BLaER1 (cell line): ENCODE measurements around the gene MUC3A.
"Not testable (repeated sequence)": the region's sequence is repeated elsewhere in the genome, so short reads cannot be mapped to it uniquely, and the experiment has no call there.

ENCODE experiments used
- H3K27ac ChIP-seq: shearing (Covaris generic); formaldehyde crosslinking; 2 replicates; pipeline ENCODE4 v1.8.1; 2022
- H3K27me3 ChIP-seq: shearing (Covaris generic); formaldehyde crosslinking; 2 replicates; pipeline ENCODE4 v1.8.1; 2022
- H3K36me3 ChIP-seq: shearing (Covaris generic); formaldehyde crosslinking; 2 replicates; pipeline ENCODE4 v1.8.1; 2022
- H3K4me1 ChIP-seq: shearing (Covaris generic); formaldehyde crosslinking; 2 replicates; pipeline ENCODE4 v1.8.1; 2022
- H3K4me2 ChIP-seq: shearing (Covaris generic); formaldehyde crosslinking; 2 replicates; pipeline ENCODE4 v1.8.1; 2022
- H3K4me3 ChIP-seq: shearing (Covaris generic); formaldehyde crosslinking; 2 replicates; pipeline ENCODE4 v1.8.1; 2022
- H3K9ac ChIP-seq: shearing (Covaris generic); formaldehyde crosslinking; 2 replicates; pipeline ENCODE4 v1.8.1; 2022
- H3K9me3 ChIP-seq: shearing (Covaris generic); formaldehyde crosslinking; 2 replicates; pipeline ENCODE4 v1.8.1; 2022
- H4K20me1 ChIP-seq: shearing (Covaris generic); formaldehyde crosslinking; 2 replicates; pipeline ENCODE4 v1.8.1; 2022
- Cebpa-rat ChIP-seq: shearing (Covaris generic); IDR thresholded peaks from 2 replicates; pipeline ENCODE4 v1.8.1; 2022

The MUC3A gene

GRCh38 chr7:100914879-100915447 is 34.4 kb upstream of the MUC3A start:
- no peak for TF ChIP-seq Cebpa-rat
- Histone ChIP-seq H3K9ac (no peak overlapping the region), H3K36me3 (no peaks in the 10 kb centered on the region), H3K27ac (no peak overlapping the region), H3K4me2 (no peak overlapping the region), H3K4me1 (no peaks in the 10 kb centered on the region), H3K27me3 (no peaks in the 10 kb centered on the region), H3K9me3 (no peaks in the 10 kb centered on the region), H4K20me1 (no peaks in the 10 kb centered on the region), H3K4me3 (no peak overlapping the region)

- not testable (repeated sequence) for H3K4me3 ChIP-seq, H3K9me3 ChIP-seq, H3K36me3 ChIP-seq, H3K9ac ChIP-seq, H3K27me3 ChIP-seq, H4K20me1 ChIP-seq, H3K27ac ChIP-seq, H3K4me2 ChIP-seq, H3K4me1 ChIP-seq
Observed at GRCh38 chr7:100919335-100919734, 30.0 kb upstream of the MUC3A start.

- H3K9ac ChIP-seq, H3K4me1 ChIP-seq, H3K4me3 ChIP-seq, H3K27ac ChIP-seq, H3K36me3 ChIP-seq, H3K4me2 ChIP-seq, H3K27me3 ChIP-seq, H4K20me1 ChIP-seq, H3K9me3 ChIP-seq: not testable (repeated sequence)
Observed at GRCh38 chr7:100919779-100920437, 29.4 kb upstream of the MUC3A start.

- no peaks in the 10 kb centered on the region for H3K9me3 ChIP-seq
- no peaks in the 10 kb centered on the region; the same call in 1 of the 2 replicates for H3K27me3 ChIP-seq
- no peak for TF ChIP-seq Cebpa-rat
- no peaks in the 10 kb centered on the region for H3K4me1 ChIP-seq
- no peaks in the 10 kb centered on the region for H3K36me3 ChIP-seq
- H3K27ac ChIP-seq: no peak overlapping the region
- no peak overlapping the region for H3K4me3 ChIP-seq
- no peaks in the 10 kb centered on the region for H4K20me1 ChIP-seq
- H3K9ac ChIP-seq: no peak overlapping the region
- no peak overlapping the region for H3K4me2 ChIP-seq
Observed at GRCh38 chr7:100921039-100921438, 28.3 kb upstream of the MUC3A start.

GRCh38 chr7:100923616-100924015 is 25.7 kb upstream of the MUC3A start:
- not testable (repeated sequence) for H3K4me1 ChIP-seq, H4K20me1 ChIP-seq, H3K4me2 ChIP-seq, H3K9me3 ChIP-seq, H3K36me3 ChIP-seq, H3K4me3 ChIP-seq, H3K9ac ChIP-seq, H3K27ac ChIP-seq, H3K27me3 ChIP-seq

GRCh38 chr7:100929808-100930174 is 19.5 kb upstream of the MUC3A start:
- H3K4me2 ChIP-seq: no peak overlapping the region
- H3K36me3 ChIP-seq: no peaks in the 10 kb centered on the region
- TF ChIP-seq Cebpa-rat: no peak
- H3K27me3 ChIP-seq: no peaks in the 10 kb centered on the region
- H3K27ac ChIP-seq: no peak overlapping the region
- no peaks in the 10 kb centered on the region for H4K20me1 ChIP-seq
- no peak overlapping the region for H3K4me3 ChIP-seq
- H3K4me1 ChIP-seq: peaks cover 7% of the 10 kb centered on the region; the same call in 1 of the 2 replicates
- no peak overlapping the region for H3K9ac ChIP-seq
- peaks cover 13% of the 10 kb centered on the region; the same call in 1 of the 2 replicates for H3K9me3 ChIP-seq

GRCh38 chr7:100933734-100934133 is 15.6 kb upstream of the MUC3A start:
- H3K4me1 ChIP-seq: peaks cover 7% of the 10 kb centered on the region; the same call in 1 of the 2 replicates
- H3K27ac ChIP-seq: no peak overlapping the region
- no peak for TF ChIP-seq Cebpa-rat
- H3K4me2 ChIP-seq: no peak overlapping the region
- H3K9me3 ChIP-seq: peaks cover 13% of the 10 kb centered on the region; the same call in 1 of the 2 replicates
- no peaks in the 10 kb centered on the region for H3K27me3 ChIP-seq
- no peak overlapping the region for H3K4me3 ChIP-seq
- no peaks in the 10 kb centered on the region for H4K20me1 ChIP-seq
- no peaks in the 10 kb centered on the region for H3K36me3 ChIP-seq
- H3K9ac ChIP-seq: no peak overlapping the region

- H3K9ac ChIP-seq, H3K27ac ChIP-seq, H4K20me1 ChIP-seq, H3K4me3 ChIP-seq, H3K36me3 ChIP-seq, H3K27me3 ChIP-seq, H3K4me1 ChIP-seq, H3K4me2 ChIP-seq: not testable (repeated sequence)
- peaks cover 25% of the 10 kb centered on the region for H3K9me3 ChIP-seq
Observed at GRCh38 chr7:100935381-100935780, 14.0 kb upstream of the MUC3A start.

GRCh38 chr7:100936167-100936566 is 13.2 kb upstream of the MUC3A start:
- not testable (repeated sequence) for H3K36me3 ChIP-seq, H3K9ac ChIP-seq, H4K20me1 ChIP-seq, H3K4me3 ChIP-seq, H3K4me1 ChIP-seq, H3K27me3 ChIP-seq, H3K27ac ChIP-seq, H3K4me2 ChIP-seq
- peaks cover 25% of the 10 kb centered on the region for H3K9me3 ChIP-seq

- Histone ChIP-seq H3K4me3 (no peak overlapping the region), H3K9me3 (peaks cover 12% of the 10 kb centered on the region), H3K9ac (no peak overlapping the region), H3K4me1 (peaks cover 22% of the 10 kb centered on the region), H4K20me1 (no peaks in the 10 kb centered on the region), H3K36me3 (no peaks in the 10 kb centered on the region), H3K27ac (no peak overlapping the region), H3K4me2 (no peak overlapping the region), H3K27me3 (no peaks in the 10 kb centered on the region)
- TF ChIP-seq Cebpa-rat: no peak
Observed at GRCh38 chr7:100942045-100942774, 7.1 kb upstream of the MUC3A start.
